Mesenchymal stem cell (in vitro differentiated cells and primary cell): Measurements from ENCODE around the gene CLIC3.

ENCODE experiments used
- DNase-seq: peaks from one replicate; pipeline ENCODE4 v3.0.0-alpha.2; 2013
- H2AFZ ChIP-seq: one replicate; pipeline ENCODE4 v1.6.1; 2013; ENCODE audit warnings: low read depth, mild to moderate bottlenecking, control low read depth, inconsistent platforms, low read length, moderate library complexity
- H2AK5ac ChIP-seq: 2 replicates; pipeline ENCODE4 v1.6.1; 2013; ENCODE audit warnings: low read length, moderate library complexity, mild to moderate bottlenecking, inconsistent platforms; ENCODE audit not compliant: severe bottlenecking
- H2BK120ac ChIP-seq: one replicate; pipeline ENCODE4 v1.6.1; 2013; ENCODE audit warnings: low read depth, mild to moderate bottlenecking, inconsistent platforms, low read length, moderate library complexity
- H2BK12ac ChIP-seq, 2 experiments: one replicate each; pipeline ENCODE4 v1.6.1; 2013; ENCODE audit warnings: inconsistent platforms in 2 of 2, low read length in 2 of 2, mild to moderate bottlenecking in 2 of 2, moderate library complexity in 2 of 2, control low read depth in 1 of 2
- H2BK15ac ChIP-seq: one replicate; pipeline ENCODE4 v1.6.1; 2013; ENCODE audit warnings: mild to moderate bottlenecking, low read depth, inconsistent platforms; ENCODE audit not compliant: poor library complexity, severe bottlenecking
- H2BK5ac ChIP-seq: 2 replicates; pipeline ENCODE4 v1.6.1; 2013; ENCODE audit warnings: low read depth, mild to moderate bottlenecking, low read length, control low read depth, inconsistent platforms; ENCODE audit not compliant: poor library complexity, severe bottlenecking
- H3K14ac ChIP-seq, 2 experiments: one replicate each; pipeline ENCODE4 v1.6.1; 2013; ENCODE audit warnings: inconsistent platforms in 2 of 2, low read length in 2 of 2, control low read depth in 1 of 2, mild to moderate bottlenecking in 1 of 2, moderate library complexity in 1 of 2
- H3K18ac ChIP-seq, 2 experiments: one replicate each; pipeline ENCODE4 v1.6.1; 2013; ENCODE audit warnings: inconsistent platforms in 2 of 2, low read length in 2 of 2, control low read depth in 1 of 2, low read depth in 1 of 2, mild to moderate bottlenecking in 1 of 2
- H3K23ac ChIP-seq, 2 experiments: one replicate each; pipeline ENCODE4 v1.6.1; 2013; ENCODE audit warnings: inconsistent platforms in 2 of 2, low read length in 2 of 2, mild to moderate bottlenecking in 2 of 2, moderate library complexity in 2 of 2, control low read depth in 1 of 2
- H3K27ac ChIP-seq: 2 replicates; pipeline ENCODE4 v1.5.1; 2013; ENCODE audit warnings: mild to moderate bottlenecking, moderate library complexity, low read length, control low read depth, inconsistent platforms; ENCODE audit not compliant: poor library complexity, severe bottlenecking
- H3K27me3 ChIP-seq, 2 experiments: 2 replicates each; pipeline versions ENCODE4 v1.6.1 to v1.7.0; 2013; ENCODE audit warnings: low read length in 2 of 2, mild to moderate bottlenecking in 2 of 2, moderate library complexity in 2 of 2, control low read depth in 1 of 2, inconsistent platforms in 1 of 2; ENCODE audit not compliant: control insufficient read depth in 1 of 2, insufficient read depth in 1 of 2
- H3K36me3 ChIP-seq, 2 experiments: 2 replicates each; pipeline versions ENCODE4 v1.6.1 to v1.7.0; 2013; ENCODE audit warnings: low read length in 2 of 2, control low read depth in 1 of 2, inconsistent platforms in 1 of 2, low read depth in 1 of 2, mild to moderate bottlenecking in 1 of 2; ENCODE audit not compliant: insufficient read depth in 2 of 2, control insufficient read depth in 1 of 2
- H3K4ac ChIP-seq, 2 experiments: one replicate each; pipeline ENCODE4 v1.6.1; 2013; ENCODE audit warnings: inconsistent platforms in 2 of 2, low read length in 2 of 2, mild to moderate bottlenecking in 2 of 2, moderate library complexity in 2 of 2, control low read depth in 1 of 2, low read depth in 1 of 2
- H3K4me1 ChIP-seq: 2 replicates; pipeline ENCODE4 v1.6.1; 2013; ENCODE audit warnings: low read depth, low read length, control low read depth; ENCODE audit not compliant: control insufficient read depth, insufficient read depth
- H3K4me2 ChIP-seq: 2 replicates; pipeline ENCODE4 v1.6.1; 2013; ENCODE audit warnings: low read length, mild to moderate bottlenecking, inconsistent platforms; ENCODE audit not compliant: poor library complexity, severe bottlenecking
- H3K4me3 ChIP-seq, 2 experiments: 2 replicates each; pipeline versions ENCODE4 v1.5.1 to v1.7.0; 2013; ENCODE audit warnings: low read length in 2 of 2, mild to moderate bottlenecking in 2 of 2, control low read depth in 1 of 2, low read depth in 1 of 2; ENCODE audit not compliant: insufficient read depth in 1 of 2
- H3K79me1 ChIP-seq: replicated peaks from 2 replicates; pipeline ENCODE4 v1.6.1; 2013; ENCODE audit warnings: mild to moderate bottlenecking, control low read depth, low read length, inconsistent platforms; ENCODE audit not compliant: poor library complexity, severe bottlenecking
- H3K9ac ChIP-seq: 2 replicates; pipeline ENCODE4 v1.7.0; 2013; ENCODE audit warnings: mild to moderate bottlenecking, low read length, moderate library complexity
- H3K9me3 ChIP-seq: 2 replicates; pipeline ENCODE4 v1.7.0; 2013; ENCODE audit warnings: mild to moderate bottlenecking, low read length; ENCODE audit not compliant: control insufficient read depth
- H4K8ac ChIP-seq: one replicate; pipeline ENCODE4 v1.6.1; 2013; ENCODE audit warnings: inconsistent platforms, mild to moderate bottlenecking, low read length, moderate library complexity
- H4K91ac ChIP-seq: one replicate; pipeline ENCODE4 v1.6.1; 2013; ENCODE audit warnings: mild to moderate bottlenecking, low read length, inconsistent platforms
- WGBS: methylation state at CpG from one replicate; pipeline ENCODE4 v1.1.7; 2013; ENCODE audit warnings: mixed read lengths; 5-methylcytosine and 5-hydroxymethylcytosine counted together

The CLIC3 gene

DNA sequence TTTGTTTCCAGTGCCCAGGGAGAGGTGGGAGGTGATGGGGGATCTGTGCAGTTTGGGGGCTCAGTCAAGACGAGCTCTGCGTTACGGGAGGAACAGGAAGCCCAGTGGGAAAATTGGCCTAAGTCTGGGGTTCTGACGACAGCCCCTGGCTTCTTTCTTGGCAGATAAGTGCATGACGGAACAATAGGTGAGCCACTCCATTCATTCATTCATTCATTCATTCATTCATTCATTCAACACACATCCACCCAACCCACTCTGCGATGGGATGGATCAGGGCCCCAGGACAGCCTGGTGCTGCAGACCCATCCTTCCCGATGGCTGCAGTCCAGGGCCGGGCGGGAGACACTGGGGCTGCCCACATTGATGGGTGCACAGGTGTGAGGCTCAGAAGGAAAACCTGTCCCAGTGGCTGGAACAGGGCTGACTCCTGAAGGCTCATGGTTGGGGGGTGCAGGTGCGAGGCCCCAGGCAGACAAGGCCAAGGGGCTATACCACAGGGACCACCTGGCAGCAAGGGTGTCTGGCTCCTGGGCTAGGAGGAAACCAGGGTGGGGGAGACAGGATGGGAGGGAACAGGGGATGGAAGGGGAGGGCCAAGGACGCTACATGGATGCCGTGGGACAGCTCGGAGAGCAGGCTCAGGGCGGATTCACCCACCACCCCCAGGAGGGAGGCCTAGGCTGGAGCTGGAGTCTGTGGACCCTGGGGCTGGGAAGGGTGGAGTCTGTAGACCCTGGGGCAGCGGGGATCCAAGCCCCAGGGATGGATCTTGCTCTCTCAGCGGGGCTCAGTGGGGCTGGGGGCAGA lies 15.5 kb downstream of the CLIC3 start:
- Histone ChIP-seq H2BK120ac (no peak overlapping the region), H4K91ac (no peak overlapping the region), H3K79me1 (no peaks in the 10 kb centered on the region), H2BK15ac (peak overlapping the region; percentile 86), H3K4ac (no peak overlapping the region), H3K14ac (no peak overlapping the region), H3K4me3 (no peak overlapping the region), H3K23ac (no peak overlapping the region), H3K18ac (no peak overlapping the region), H3K4me1 (peaks cover 34% of the 10 kb centered on the region), H3K27me3 (peaks cover 30 to 48% of the 10 kb centered on the region in 2 experiments), H3K9me3 (no peaks in the 10 kb centered on the region), H3K4me2 (no peak overlapping the region), H2BK12ac (no peak overlapping the region), H3K9ac (no peak overlapping the region), H3K36me3 (peaks cover 0 to 4% of the 10 kb centered on the region in 2 experiments), H2BK5ac (no peak overlapping the region), H3K27ac (no peak overlapping the region), H2AFZ (no peak overlapping the region), H2AK5ac (no peak overlapping the region), H4K8ac (no peak overlapping the region)
- 92% methylated on average over 16 of the region's 16 CpGs for WGBS
- no peak for DNase-seq

DNA sequence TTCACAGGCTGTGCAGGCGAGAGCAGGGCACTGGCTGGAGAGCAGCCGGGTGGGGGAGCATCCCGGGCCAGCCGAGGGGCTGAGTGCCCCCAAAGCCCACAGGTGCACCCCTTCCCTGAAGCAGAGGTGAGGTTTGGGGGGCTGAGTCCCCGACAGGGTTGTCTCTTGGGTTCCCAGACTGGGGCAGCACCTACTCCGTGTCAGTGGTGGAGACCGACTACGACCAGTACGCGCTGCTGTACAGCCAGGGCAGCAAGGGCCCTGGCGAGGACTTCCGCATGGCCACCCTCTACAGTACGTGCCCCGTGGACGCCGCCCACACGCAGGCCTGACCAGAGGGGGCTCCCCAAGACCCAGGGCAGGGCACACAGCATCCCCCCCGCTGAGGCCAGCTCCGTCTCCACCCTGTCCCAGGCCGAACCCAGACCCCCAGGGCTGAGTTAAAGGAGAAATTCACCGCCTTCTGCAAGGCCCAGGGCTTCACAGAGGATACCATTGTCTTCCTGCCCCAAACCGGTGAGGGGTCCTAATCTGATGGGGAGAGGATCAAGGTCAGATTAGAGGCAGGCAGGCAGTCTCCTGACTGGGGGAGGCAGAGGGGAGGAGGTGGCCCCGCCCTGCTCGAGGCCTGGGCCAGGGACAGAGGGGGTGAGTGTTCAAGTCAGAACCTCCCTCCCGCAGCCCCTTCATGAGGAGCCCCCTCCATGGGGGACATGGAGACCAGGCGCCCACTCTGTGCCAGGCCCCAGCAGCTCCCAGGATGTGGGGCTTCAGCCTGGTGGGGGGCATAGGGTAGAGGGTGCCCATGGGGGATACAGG lies 16.4 kb downstream of the CLIC3 start:
- no peaks in the 10 kb centered on the region for H3K79me1 ChIP-seq
- H3K27me3 ChIP-seq: peaks cover 27 to 46% of the 10 kb centered on the region in 2 experiments
- WGBS: 95% methylated on average over 26 of the region's 26 CpGs
- H3K36me3 ChIP-seq: peaks cover 0 to 4% of the 10 kb centered on the region in 2 experiments
- H3K4me3 ChIP-seq: no peak overlapping the region
- H4K91ac ChIP-seq: no peak overlapping the region
- no peak overlapping the region for H3K23ac ChIP-seq
- H3K4me1 ChIP-seq: peaks cover 34% of the 10 kb centered on the region
- no peak overlapping the region for H4K8ac ChIP-seq
- H2BK12ac ChIP-seq: no peak overlapping the region
- no peaks in the 10 kb centered on the region for H3K9me3 ChIP-seq
- no peak overlapping the region for H3K4ac ChIP-seq
- no peak overlapping the region for H2BK120ac ChIP-seq
- no peak overlapping the region for H2BK5ac ChIP-seq
- no peak overlapping the region for H3K14ac ChIP-seq
- H2AK5ac ChIP-seq: no peak overlapping the region
- H3K18ac ChIP-seq: no peak overlapping the region
- H2AFZ ChIP-seq: no peak overlapping the region
- H3K27ac ChIP-seq: no peak overlapping the region
- DNase-seq: no peak
- no peak overlapping the region for H2BK15ac ChIP-seq
- no peak overlapping the region for H3K4me2 ChIP-seq
- no peak overlapping the region for H3K9ac ChIP-seq

DNA sequence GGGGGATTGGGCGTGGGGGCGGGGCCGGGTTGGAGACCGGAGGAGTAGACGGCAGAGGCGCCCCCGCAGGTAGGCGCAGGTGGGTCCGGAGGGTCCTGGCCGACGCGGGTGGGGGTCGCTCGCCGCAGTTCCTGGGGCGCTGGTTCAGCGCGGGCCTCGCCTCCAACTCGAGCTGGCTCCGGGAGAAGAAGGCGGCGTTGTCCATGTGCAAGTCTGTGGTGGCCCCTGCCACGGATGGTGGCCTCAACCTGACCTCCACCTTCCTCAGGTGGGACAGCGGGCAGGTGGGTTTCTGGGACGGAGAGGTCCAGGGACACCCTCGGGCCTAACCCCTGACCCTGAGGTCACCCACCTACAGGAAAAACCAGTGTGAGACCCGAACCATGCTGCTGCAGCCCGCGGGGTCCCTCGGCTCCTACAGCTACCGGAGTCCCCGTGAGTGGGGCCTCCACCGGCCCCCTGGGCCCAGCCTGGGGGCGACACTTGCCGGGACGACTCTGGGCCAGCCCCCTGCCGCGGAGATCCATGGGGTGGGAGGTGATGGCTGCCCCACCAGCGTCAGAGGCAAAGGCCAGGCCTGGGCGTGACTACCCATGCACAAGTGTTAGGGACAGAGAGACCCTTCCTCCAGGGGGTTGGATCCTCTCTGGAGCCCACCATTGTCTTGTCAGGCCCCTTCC lies 17.4 kb downstream of the CLIC3 start:
- Histone ChIP-seq H3K9ac (no peak overlapping the region), H2BK5ac (no peak overlapping the region), H3K79me1 (no peaks in the 10 kb centered on the region), H2BK12ac (no peak overlapping the region), H3K23ac (no peak overlapping the region), H3K9me3 (no peaks in the 10 kb centered on the region), H3K27me3 (peaks cover 17 to 38% of the 10 kb centered on the region in 2 experiments), H3K4me1 (peaks cover 30% of the 10 kb centered on the region), H3K4ac (no peak overlapping the region), H3K4me2 (no peak overlapping the region), H3K4me3 (no peak overlapping the region), H2BK15ac (no peak overlapping the region), H3K36me3 (peaks cover 0 to 4% of the 10 kb centered on the region in 2 experiments), H2AFZ (no peak overlapping the region), H2BK120ac (no peak overlapping the region), H4K8ac (no peak overlapping the region), H3K27ac (no peak overlapping the region), H4K91ac (no peak overlapping the region), H3K14ac (no peak overlapping the region), H3K18ac (no peak overlapping the region), H2AK5ac (no peak overlapping the region)
- DNase-seq: no peak
- 58% methylated on average over 38 of the region's 41 CpGs for WGBS
